NOMO-1 treated with dmso at 0.1 percent for 144 hours (cell line): Measurements from ENCODE around the gene DYSF.

ENCODE experiments used
- DNase-seq: peaks from one replicate; lab custom pipeline; 2025; ENCODE audit not compliant: unreplicated experiment; lab: John Stamatoyannopoulos, UW

Gene DYSF

DNA sequence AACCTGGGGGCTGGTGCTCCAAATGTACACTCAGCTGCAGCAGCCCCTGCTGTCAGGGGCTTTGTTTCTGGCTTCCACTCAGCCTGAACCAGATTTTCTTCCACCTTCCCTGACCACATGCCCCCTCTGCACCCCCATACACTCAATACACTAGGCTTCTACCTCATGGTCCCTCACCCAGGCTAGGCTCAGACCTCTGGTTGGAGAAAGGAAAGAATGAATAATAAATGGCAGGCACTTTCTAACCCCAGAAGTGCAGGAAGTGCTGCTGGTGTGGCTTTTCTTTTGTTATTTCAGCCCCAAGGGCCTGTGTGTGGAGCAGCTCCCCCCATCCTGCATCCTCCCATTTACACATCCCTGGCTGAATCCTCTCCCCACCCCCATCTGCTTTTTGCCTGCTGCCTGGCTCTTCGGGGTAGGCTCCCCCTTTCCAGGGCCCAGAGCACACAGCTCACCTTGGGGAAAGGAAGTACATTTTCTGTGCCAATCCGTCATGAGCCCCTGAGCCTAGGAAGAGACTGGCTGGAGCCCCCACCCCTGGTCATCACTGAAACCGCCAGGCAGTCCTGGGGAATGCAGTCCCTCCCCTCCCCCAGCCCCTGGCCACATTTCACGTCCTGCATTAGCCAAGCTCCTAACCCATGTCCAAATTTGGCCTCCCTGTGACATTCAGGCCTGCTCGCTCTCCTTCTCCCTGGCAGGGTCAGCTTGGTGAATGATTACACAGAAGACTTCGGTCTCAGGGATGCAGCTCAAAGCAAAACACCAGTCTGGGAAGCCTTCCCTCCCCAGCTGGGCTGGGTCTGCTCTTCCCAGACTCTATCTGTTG lies 2.6 kb downstream of the DYSF start:
- DNase-seq: no peak

DNA sequence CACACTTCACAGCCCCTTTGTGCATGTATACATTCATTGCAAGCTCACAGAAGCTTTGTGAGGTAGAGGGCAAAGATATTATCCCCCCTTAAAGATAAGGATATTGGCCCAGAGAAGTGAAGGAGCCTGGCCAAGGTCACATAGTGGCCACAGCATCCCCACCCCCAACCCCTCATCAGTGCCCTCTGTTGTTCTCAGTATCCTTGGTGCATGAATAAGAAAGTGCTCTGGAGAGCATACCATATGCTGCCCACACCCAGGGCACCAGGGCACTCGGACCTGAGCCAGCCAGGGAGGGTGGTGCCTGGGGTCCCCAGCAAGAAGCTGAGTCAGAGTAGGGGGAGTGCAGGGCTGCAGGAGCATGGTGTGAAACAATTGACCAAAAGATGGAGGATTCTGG lies 3.3 kb downstream of the DYSF start:
- no peak for DNase-seq

DNA sequence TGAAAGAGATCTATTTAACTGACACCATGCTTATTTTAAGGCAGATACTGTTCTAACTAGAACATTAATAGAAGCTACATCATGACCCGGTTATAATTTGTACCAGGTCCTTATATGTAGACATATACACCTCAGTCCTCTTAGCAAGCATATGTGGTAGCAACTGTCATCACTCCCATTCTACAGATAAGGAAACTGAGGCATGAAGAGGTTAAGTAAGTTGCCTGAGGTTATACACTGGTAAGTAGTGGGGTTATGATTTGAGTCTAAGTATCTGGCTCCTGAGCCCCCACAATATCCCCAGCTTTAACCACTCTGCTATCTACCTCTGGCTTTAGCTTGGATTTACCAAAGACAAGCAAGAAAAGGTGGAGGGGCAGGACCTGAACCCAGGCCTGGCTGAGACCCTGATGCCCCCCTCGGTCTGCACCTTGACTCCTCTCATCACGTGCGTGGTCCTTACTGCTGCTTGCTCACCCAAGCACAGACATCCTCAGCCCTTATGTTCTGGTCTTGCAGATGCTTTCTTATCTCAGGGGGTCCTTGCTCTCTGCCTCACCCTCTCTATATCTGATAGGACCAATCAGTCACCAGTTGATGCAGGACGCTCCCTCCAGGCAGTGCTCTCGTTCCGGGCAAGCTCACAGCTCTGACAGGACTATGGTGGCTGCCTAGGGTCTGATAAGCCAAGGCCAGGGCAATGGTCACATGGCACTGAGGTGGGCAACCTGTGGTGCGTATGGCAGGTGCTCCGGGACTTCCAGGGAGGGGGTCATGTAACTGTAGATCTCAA lies 4.0 kb downstream of the DYSF start:
- DNase-seq: no peak

DNA sequence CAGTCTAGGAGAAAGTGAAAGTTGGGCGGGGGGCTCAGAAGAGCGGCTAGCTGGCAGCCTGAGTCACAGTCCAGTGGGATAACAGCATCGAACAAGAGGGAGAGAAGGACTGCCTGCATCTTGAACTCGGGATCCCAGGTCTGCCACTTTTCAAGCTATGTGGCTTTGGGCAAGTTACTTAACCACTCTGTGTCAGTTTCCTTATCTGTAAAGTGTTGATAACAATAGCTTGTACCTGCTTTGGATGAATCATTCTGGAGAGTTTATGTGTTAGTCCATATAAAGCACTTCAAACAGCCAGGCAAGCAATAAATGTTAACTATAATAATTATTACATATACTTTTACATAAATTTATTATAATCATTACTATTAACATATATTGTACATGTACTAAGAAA lies 4.6 kb downstream of the DYSF start:
- DNase-seq: no peak

DNA sequence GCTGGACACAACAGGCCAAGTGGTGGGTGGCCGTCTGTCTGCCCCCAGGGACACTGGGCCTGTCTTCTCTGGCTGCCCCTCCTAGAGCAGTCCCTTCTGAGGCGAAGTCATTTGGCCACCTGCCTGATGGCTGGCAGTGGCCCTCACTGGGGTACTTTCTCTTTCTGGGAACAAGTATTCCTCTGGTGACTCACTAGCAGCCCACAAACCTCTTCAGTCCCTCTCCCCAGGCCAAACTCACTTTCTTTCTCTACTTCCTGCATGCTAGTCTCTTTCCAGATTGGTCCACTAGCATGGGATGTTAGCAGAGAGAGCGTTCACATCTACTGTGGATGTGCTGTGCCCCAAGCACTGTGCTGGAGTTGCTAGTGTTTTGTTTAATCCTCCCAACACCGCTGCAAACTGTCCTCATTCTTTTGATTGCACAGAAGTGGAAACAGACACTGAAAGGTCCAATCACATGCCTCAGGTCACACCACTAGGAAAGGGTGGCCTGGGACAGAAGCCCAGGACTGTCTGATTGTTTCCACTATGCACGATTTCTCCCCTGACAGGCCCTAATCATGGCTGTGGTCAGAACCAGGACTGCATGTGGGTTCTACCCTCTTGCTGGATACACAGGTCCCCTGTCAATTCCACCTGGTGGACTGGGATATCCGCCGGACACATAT lies 5.2 kb downstream of the DYSF start:
- no peak for DNase-seq

DNA sequence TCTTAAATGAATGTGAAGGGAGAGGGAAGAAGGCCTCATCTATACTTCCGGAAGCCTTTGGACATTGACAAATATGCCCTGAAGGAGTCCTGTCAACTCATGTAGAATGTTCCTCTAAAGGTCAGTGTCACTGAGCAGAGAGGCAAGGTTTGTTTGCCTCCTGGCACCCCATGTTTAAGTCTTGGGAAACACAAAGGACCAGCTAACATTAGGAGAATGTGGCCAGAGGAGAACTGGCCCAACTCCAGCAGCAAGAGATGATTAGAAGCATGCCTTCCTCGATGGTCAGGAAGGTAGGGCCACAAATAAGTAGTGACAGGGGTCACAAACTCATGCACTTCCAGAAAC lies 5.7 kb downstream of the DYSF start:
- DNase-seq: no peak

DNA sequence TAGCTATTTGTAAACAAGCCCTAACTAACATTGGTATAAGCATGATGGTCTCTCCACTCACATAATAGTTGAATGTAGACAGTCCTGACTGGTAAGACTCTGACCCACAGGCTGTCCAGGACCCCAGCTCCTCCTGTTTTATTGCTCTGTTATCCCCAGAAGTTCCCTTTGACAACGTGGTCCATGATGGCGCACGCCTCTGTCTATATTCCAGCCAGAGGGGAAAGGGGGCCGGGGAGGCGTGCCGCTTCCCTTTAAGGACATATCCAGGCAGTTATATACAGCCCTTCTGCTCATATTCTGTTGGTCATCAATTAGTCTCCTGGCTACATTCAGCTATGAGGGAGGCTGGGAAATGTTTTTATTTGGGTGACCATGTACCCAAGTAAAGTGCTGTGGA lies 6.7 kb downstream of the DYSF start:
- no peak for DNase-seq

DNA sequence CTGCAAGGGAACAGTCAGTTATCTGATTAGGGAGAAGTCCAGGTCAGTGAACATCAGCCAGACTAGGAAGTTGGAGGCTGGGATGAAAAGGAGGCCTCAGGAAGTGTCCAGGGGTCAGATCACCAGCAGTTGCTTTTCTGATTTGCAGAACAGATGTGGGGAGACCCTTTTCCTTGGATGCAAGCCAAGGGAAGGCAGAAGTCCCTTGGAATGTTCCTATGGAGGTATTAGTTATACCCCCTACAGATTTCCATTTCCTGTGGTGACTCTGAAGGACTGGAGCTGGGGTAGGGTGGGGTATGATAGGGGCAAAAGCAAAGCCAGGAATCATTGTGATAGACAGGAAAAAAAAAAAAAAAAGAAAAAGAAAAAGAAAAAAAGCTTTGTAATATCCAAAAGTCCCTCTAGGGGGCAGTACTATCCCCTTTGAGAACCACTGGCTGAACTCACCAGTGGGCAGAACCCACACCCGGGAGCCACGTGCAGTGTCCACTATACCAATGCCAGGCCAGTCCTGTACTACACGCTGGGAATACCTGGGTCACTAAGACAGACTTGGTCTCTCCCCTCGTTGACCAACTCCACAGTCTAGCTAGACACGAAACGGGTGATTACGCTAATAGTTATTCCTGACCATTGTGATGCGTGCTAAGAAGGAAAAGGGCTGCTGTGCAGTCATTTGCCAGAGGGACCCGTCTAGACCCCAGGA lies 7.4 kb downstream of the DYSF start:
- no peak for DNase-seq

DNA sequence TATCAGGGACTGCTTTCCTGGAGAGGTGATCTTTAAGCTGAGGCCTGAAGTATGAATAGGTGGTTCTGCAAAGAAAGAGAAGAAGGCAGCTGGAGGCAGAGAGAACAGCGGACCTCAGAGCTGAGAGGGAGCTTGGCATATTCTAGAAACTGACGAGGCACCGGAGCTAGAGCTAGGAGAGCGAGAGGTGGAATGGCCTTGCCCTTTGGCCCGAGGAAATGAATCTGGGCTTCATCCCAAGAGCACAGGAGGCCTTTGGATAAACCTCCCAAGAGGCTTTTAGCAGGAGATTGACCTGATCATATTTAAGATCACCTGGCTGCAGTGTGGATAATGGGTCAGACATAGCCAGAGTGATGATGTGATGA lies 7.9 kb downstream of the DYSF start:
- no peak for DNase-seq

DNA sequence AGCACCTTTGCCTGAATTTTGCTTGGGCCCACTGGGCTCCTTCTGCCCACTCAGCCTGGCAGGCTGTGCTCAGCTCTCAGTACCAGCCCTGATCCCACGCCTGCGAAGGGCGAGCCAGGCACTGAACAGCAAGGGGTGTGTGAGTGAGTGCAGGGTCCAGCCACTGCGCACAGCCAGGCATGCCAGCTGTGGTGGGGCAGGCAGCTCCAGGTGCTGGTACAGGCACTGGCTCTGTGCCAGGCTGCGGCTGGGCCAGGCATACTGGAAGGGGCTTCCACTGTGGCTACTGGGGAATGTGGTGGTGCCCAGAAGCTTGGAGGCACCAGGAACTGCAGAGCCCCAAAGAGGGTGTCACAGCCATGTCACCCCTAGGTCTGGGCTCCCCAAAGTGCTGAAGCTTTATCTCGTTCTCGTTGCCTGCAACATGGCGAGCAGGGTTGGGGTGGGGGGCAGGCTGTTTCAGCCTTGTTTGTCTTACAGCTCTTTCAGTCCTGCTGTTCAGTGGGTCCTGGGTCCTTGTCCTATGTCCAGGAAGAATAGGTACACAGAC lies 8.8 kb downstream of the DYSF start:
- no peak for DNase-seq

DNA sequence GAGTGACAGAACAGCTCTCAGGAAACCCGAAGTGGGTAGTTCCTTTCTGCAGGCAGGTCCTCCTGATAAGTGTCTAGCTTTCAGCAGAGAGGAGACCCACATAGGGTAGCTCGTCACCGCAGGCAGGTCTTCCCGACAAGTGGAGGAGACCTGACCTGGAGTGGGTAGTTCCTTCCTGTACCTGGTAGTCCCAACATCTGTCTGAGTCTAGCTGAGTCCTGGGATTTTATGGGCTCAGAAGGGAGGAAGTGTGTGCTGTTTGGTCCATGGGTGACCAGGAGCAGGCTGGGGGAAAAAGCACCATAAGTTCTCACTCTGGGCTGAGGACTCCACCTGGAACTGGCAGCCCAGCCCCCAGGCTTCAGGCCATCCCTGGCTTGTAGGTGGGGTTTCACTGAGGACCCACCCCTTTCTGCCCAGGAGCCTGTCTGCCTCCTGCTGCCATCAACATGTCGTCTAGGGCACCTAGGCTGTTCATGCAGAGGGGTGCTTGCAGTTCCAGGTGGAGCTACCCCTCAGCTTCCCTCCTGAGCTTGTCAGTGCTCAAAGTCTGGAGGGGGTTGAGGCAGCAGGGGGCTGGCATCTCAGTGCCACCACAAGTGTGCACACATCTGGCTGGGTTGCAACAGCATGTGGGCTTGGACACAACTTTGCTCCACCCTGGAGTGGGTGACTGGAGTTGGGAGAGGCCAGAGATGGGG lies 9.4 kb downstream of the DYSF start:
- no peak for DNase-seq

DNA sequence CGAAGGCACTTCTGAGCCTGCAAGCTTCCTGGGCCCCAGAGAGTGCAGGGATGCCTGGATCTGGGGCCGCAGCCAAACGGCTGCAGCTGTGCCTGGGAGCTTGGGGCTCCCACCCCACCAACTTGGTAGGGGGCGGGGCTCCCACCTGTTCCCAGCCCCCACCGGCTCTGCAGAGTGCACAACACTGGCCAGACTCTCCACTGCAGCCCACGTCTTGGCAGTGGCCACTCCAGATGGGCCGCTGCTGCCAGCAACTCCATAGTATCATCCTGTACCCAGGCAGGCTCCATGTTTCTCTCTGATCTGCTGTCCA lies 9.9 kb downstream of the DYSF start:
- no peak for DNase-seq

DNA sequence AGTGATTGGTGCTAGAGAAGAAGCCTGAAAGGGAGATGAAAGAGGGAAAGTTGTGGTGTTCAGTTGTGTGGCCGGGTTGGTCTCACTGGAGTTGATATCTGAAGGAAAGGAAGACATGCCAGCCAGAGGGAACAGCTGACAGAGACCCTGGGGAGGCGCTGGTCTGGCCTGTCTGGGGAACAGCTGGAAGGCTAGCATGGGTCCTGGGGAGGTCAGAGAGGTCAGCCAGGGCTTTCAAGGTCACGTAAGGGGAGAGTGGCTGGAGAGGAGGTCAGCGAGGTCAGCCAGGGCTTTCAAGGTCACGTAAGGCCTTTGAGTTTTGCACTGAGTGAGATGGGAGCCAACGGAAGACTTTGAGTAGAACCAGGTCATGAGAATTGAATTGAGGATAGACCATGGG lies 11.0 kb downstream of the DYSF start:
- no peak for DNase-seq

DNA sequence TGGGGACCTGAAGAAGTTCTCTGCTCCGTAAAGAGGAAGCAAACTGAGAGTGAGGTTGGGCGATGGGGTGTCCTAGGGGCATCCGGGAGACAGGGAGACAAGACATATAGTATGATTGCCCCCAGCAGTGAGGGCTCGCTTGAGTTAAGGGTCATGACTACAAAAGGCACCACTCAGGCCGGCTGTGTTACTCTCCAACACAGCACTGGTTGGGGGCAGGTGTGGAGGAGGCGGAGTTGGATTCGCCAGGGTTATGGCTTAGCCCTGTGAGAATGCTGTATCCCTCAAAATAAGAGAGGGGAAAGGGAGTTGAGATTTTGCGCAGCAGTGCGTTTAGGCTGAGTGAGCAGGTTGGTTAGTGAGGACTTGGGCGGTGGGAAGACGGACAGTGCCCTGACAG lies 12.0 kb downstream of the DYSF start:
- DNase-seq: no peak

DNA sequence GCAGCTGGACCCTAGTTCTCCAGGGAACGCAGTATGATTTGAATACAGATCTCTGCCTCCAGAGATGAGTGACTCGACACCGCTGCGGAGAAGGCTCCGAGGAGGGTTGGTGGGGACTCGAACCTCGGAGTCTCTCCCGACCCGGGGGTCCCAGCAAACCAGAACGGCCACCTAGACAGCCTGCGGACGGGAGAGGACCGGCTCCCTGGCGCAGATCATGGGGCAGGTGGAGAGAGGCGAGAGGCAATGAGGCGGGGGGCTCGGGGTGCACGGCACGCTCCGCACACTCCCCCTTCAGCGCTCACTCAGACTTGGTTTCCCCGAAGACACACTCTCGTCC lies 12.6 kb downstream of the DYSF start:
- DNase-seq: no peak

DNA sequence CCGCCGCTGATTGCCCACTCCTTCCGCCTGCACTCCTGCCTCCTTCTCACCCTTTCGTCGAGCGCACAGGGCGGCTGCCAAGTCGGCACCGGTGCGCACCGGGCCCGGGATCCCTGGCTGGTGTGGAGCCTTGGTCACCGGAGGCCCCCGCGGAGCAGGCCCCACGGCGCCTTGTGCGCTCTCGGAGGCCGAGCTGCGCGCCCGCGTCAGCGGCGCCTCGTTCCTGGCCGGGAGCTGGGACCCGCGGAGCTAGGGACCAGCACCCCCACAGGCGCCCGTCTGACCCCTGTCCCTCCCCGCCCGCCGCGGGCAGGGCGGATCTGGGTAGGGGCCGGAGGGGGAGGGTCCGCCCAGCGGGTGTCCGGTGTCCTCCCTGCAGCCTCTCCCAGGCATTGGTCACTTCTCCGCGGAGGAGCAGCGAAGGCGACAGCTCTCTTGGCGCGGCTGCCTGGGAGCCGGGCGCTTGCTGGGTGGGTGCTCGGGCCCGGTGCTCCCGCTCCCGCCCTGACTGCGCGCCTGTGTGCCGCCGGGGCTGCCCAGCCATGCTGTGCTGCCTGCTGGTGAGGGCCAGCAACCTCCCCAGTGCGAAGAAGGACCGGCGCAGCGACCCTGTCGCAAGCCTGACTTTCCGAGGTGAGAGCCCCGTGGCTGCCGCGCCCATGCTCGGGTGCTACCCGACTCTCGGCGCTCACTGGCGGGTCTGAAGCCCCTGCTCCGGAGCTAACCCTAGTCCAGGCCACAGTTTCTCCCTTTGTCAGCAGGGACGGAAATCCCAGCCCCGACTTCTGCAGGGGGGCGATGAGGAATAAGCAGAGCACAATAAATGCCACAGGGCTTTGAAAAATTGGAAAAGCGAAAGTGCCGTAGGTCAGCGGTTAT lies 13.2 kb downstream of the DYSF start:
- DNase-seq: no peak

DNA sequence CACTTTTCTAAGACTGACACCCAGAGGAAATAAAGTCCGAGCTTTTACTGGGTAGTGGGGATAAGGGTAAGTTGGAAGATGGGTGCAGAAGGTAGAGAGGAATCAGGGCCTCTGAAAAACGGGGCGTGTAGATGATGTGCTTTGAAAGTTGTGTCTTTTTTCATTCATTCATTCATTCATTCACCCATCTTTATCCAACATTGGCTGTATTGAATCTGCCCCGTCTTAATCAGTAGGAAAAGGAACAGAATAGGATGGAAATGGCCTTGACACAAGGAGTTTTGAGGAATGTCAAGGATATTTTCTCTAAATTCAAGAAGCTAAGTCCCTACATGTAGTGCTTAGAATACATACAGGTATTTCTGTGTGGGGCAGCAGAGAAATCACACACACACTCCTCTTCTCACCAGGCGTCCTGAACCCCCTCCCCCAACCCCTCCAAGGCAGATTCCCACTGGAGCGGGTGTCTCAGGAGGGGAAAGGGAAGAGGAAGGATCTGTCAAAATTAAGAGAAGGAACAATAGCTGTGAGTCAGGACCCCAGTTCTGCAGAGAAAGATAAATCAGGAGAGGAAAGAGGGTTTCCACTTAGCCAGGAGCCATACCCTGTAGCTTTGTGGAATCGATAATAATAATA lies 13.9 kb downstream of the DYSF start:
- no peak for DNase-seq

DNA sequence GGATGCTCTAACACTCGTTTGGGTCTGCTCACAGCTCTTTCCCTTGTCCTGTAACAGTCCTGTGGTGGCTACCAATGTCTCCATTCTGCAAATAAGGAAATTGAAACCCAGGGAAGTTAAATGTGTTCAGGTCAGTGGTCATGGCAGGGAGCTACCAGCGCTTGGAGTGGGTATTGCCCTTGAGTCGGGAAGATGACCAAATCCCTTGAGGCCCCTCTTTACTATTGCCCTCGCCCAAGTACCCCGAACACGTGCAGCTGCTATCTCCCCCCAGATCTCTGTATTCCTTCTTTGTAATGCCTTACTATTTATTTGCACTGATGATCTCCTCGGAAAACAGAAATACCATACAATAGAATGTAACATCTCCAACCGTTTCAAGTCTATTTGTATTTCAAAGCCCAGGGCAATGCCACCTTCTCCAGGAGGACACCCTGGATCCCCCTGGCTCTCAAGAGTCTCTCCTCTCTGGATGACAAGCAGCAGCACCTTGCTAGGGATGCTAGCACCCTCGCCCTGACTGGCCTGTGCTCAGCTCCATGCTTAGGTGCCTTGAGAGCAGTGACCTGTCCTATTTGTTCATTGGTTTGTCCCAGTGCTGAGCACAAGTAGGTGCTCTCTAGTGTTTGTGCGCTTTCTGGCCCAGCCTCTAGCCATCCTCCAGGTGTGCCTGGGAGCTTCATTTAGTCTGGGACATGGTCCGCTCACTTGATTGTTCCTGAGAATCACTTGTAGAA lies 15.1 kb downstream of the DYSF start:
- DNase-seq: no peak
